Testis (tissue), 2 donors: Measurements from ENCODE around the gene FAM131C.

Source experiments
- POLR2A ChIP-seq: fragments of 450-650 bp; IDR thresholded peaks from one replicate; pipeline ENCODE4 v1.6.1; 2017; ENCODE audit warnings: antibody characterized with exemption, mild to moderate bottlenecking, moderate library complexity
- TF ChIP-seq, protein P1 (sequence below), 3 experiments: fragments of 450-650 bp in 2 of 3; fragments of 200-600 bp in 1 of 3; sonication (generic) in 1 of 3; IDR thresholded peaks; one replicate each; pipeline ENCODE4 v1.5.1; 2016 to 2019; ENCODE audit warnings: antibody characterized with exemption in 3 of 3, mild to moderate bottlenecking in 2 of 3, moderate library complexity in 1 of 3

DNA sequence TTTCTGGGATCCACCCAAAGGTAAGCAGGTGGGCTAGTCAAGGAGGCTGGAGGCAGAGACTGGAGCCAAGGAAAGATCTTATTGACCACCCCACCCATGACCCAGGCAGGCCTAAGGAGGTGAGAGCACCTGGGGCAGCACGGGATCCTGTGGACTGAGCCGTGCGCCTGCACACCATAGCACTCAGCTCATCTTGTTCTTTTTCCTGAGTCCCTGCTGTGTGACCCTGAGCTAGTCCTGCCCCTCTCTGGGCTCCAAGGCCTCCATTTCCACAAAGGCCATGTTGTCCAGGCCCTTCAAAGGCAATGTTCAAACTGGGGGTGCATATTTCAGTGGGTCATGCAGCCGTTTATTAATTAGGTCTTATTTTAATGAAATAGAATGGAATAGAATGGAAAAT is 7.2 kb downstream of the FAM131C start:
- TF ChIP-seq, protein P1, sequence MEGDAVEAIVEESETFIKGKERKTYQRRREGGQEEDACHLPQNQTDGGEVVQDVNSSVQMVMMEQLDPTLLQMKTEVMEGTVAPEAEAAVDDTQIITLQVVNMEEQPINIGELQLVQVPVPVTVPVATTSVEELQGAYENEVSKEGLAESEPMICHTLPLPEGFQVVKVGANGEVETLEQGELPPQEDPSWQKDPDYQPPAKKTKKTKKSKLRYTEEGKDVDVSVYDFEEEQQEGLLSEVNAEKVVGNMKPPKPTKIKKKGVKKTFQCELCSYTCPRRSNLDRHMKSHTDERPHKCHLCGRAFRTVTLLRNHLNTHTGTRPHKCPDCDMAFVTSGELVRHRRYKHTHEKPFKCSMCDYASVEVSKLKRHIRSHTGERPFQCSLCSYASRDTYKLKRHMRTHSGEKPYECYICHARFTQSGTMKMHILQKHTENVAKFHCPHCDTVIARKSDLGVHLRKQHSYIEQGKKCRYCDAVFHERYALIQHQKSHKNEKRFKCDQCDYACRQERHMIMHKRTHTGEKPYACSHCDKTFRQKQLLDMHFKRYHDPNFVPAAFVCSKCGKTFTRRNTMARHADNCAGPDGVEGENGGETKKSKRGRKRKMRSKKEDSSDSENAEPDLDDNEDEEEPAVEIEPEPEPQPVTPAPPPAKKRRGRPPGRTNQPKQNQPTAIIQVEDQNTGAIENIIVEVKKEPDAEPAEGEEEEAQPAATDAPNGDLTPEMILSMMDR (IDR thresholded peaks at IDR 0.05) = no peak
- TF ChIP-seq POLR2A = no peak
